ENCODE data around the gene RBMS3.

- TF ChIP-seq CTCF (IDR thresholded peaks at IDR 0.05) (no peak), POLR2A (IDR thresholded peaks at IDR 0.05) (no peak)
Measured at GRCh38 chr3:29557186-29557585, 276.3 kb downstream of the RBMS3 start.
